K562 (cell line): ENCODE results near the gene CYP4F11. TPM values are rescaled to one million over a fixed set of nuclear protein-coding genes. Genes with fewer than 3 reads are reported as not detected.

Source experiments
- ATAC-seq: fragments of 200-7000 bp; cut with Tn5 transposase; 3 replicates; pipeline ENCODE4 v1.9.1; 2020; ENCODE audit warnings: moderate library complexity
- BruUV-seq: library from RNA; stranded (reverse); fragments of 400-500 nt; replicated peaks from 2 replicates; lab custom pipeline; 2021; lab: Mats Ljungman, UMichigan
- CTCF ChIA-PET: fragments of 300-600 bp; formaldehyde crosslinking; extraction: SDS; loops from one replicate; lab custom pipeline; 2021; ENCODE audit warnings: low intra/inter-chr PET ratio; lab: Yijun Ruan, JAX
- POLR2A ChIA-PET: fragments of 300-600, 350-650 bp; sonication (Branson Sonifier 250); formaldehyde crosslinking; extraction: SDS; loops from one replicate; lab custom pipeline; 2021; ENCODE audit warnings: antibody characterized with exemption, inconsistent platforms; lab: Yijun Ruan, JAX
- DNase-seq, 4 experiments: peaks; one replicate each; pipeline versions ENCODE4 v3.0.0 to v3.0.0-alpha.2; 2011 to 2018; ENCODE audit warnings: low spot score in 3 of 4, mixed read lengths in 3 of 4; ENCODE audit errors: extremely low read depth in 1 of 4
- FAIRE-seq: peaks from 2 replicates; lab custom pipeline; 2011; peaks lifted over from hg19 to GRCh38; lab: Jason Lieb, UNC
- H2AFZ ChIP-seq: 2 replicates; pipeline ENCODE4 v1.6.0; 2011; ENCODE audit warnings: low read depth, low read length, control low read depth, inconsistent platforms
- H3K27ac ChIP-seq: fragments of 200-600 bp; 3 replicates; pipeline ENCODE4 v1.8.0; 2011; ENCODE audit warnings: low read depth, mild to moderate bottlenecking, control low read depth, inconsistent platforms, low read length, moderate library complexity, mixed read lengths; ENCODE audit errors: extremely low read depth
- H3K27me3 ChIP-seq, 2 experiments: fragments of 300-600 bp in 1 of 2; 2 replicates in 1 of 2; 3 replicates in 1 of 2; pipeline versions ENCODE4 v1.6.0 to v1.8.0; 2011; ENCODE audit warnings: inconsistent platforms in 2 of 2, low read length in 2 of 2, mild to moderate bottlenecking in 1 of 2, mixed read lengths in 1 of 2, moderate library complexity in 1 of 2; ENCODE audit not compliant: control insufficient read depth in 2 of 2, insufficient read depth in 2 of 2
- H3K36me3 ChIP-seq: fragments of 300-600 bp; 3 replicates; pipeline ENCODE4 v1.8.0; 2011; ENCODE audit warnings: mild to moderate bottlenecking, low read length, inconsistent platforms; ENCODE audit not compliant: control insufficient read depth, insufficient read depth
- H3K4me1 ChIP-seq, 2 experiments: fragments of 200-600 bp in 1 of 2; replicated peaks in 1 of 2; 2 replicates in 1 of 2; 3 replicates in 1 of 2; pipeline versions ENCODE4 v1.5.1 to v1.8.0; 2011; ENCODE audit warnings: inconsistent platforms in 2 of 2, low read length in 2 of 2, mild to moderate bottlenecking in 1 of 2, mixed read lengths in 1 of 2, moderate library complexity in 1 of 2; ENCODE audit not compliant: control insufficient read depth in 2 of 2, insufficient read depth in 2 of 2
- H3K4me2 ChIP-seq: 2 replicates; pipeline ENCODE4 v1.6.1; 2011; ENCODE audit warnings: low read length, control low read depth, inconsistent platforms, mixed read lengths; ENCODE audit not compliant: insufficient read depth
- H3K4me3 ChIP-seq: fragments of 200-600 bp; sonication (generic), shearing (Covaris generic); 2 replicates; pipeline ENCODE4 v1.5.1; 2016; ENCODE audit warnings: control low read depth, inconsistent platforms
- H3K79me2 ChIP-seq: fragments of 200-600 bp; 3 replicates; pipeline ENCODE4 v1.8.0; 2011; ENCODE audit warnings: low read length, inconsistent platforms; ENCODE audit not compliant: control insufficient read depth, insufficient read depth
- H3K9ac ChIP-seq, 2 experiments: 2 replicates each; pipeline versions ENCODE4 v1.6.0 to v1.6.1; 2011; ENCODE audit warnings: low read depth in 2 of 2, low read length in 2 of 2, control low read depth in 1 of 2, inconsistent platforms in 1 of 2, mild to moderate bottlenecking in 1 of 2, mixed read lengths in 1 of 2; ENCODE audit not compliant: insufficient read depth in 1 of 2
- H3K9me1 ChIP-seq: one replicate; pipeline ENCODE4 v1.6.0; 2011; ENCODE audit warnings: inconsistent platforms, mild to moderate bottlenecking, low read length, moderate library complexity; ENCODE audit not compliant: control insufficient read depth, insufficient read depth
- H3K9me3 ChIP-seq: replicated peaks from 2 replicates; pipeline ENCODE4 v1.5.1; 2011; ENCODE audit warnings: low read depth, low read length, inconsistent platforms; ENCODE audit not compliant: control insufficient read depth, insufficient read depth
- H4K20me1 ChIP-seq: replicated peaks from 2 replicates; pipeline ENCODE4 v1.6.1; 2011; ENCODE audit warnings: low read length, inconsistent platforms, mixed read lengths; ENCODE audit not compliant: control insufficient read depth, insufficient read depth
- CREB1 ChIP-seq, 2 experiments: sonication (generic) in 1 of 2; formaldehyde crosslinking in 1 of 2; IDR thresholded peaks; 2 replicates each; pipeline versions ENCODE4 v1.6.1 to v1.8.0; 2012 to 2022; ENCODE audit warnings: inconsistent platforms in 1 of 2, mild to moderate bottlenecking in 1 of 2, missing genetic modification reagents in 1 of 2, moderate library complexity in 1 of 2
- CREM ChIP-seq: IDR thresholded peaks from 2 replicates; pipeline ENCODE4 v1.6.1; 2014; ENCODE audit warnings: antibody characterized with exemption, low read depth
- EP400 ChIP-seq: fragments of 450-650 bp; IDR thresholded peaks from 2 replicates; pipeline ENCODE4 v1.6.1; 2017; ENCODE audit warnings: antibody characterized with exemption, mild to moderate bottlenecking, moderate library complexity
- ETS2 ChIP-seq: IDR thresholded peaks from 2 replicates; pipeline ENCODE4 v1.6.1; 2016; ENCODE audit warnings: borderline replicate concordance, missing genetic modification characterization, mild to moderate bottlenecking, moderate library complexity, missing compliant biosample characterization; ENCODE audit not compliant: poor library complexity, severe bottlenecking
- GTF2F1 ChIP-seq: IDR thresholded peaks from 2 replicates; pipeline ENCODE4 v1.6.1; 2011; ENCODE audit warnings: low read depth, low read length, improper control_type of control experiment
- IRF1 ChIP-seq: sonication (generic); formaldehyde crosslinking; IDR thresholded peaks from 2 replicates; pipeline ENCODE4 v1.8.0; 2022; ENCODE audit warnings: missing genetic modification reagents, mild to moderate bottlenecking, borderline replicate concordance
- OTX1 ChIP-seq: fragments of 450-650 bp; formaldehyde crosslinking; IDR thresholded peaks from 2 replicates; pipeline ENCODE4 v1.4.0; 2022; ENCODE audit warnings: mild to moderate bottlenecking
- PHF8 ChIP-seq: fragments of 200-600 bp; sonication (generic); IDR thresholded peaks from 2 replicates; pipeline ENCODE4 v1.6.1; 2012; ENCODE audit warnings: mixed run types, mild to moderate bottlenecking, inconsistent platforms, low read length, moderate library complexity, borderline replicate concordance
- POLR2B ChIP-seq: fragments of 450-650 bp; IDR thresholded peaks from 2 replicates; pipeline ENCODE4 v1.6.1; 2018; ENCODE audit warnings: low read depth; ENCODE audit not compliant: partially characterized antibody
- RAD51 ChIP-seq: fragments of 450-650 bp; IDR thresholded peaks from 2 replicates; pipeline ENCODE4 v1.7.1; 2016; ENCODE audit warnings: low read depth, mild to moderate bottlenecking, borderline replicate concordance
- SP2 ChIP-seq: IDR thresholded peaks from 2 replicates; pipeline ENCODE4 v1.6.1; 2011; ENCODE audit warnings: mild to moderate bottlenecking, low read depth, low read length, moderate library complexity; ENCODE audit not compliant: poor library complexity, severe bottlenecking; ENCODE audit errors: extremely low read depth
- ZFP36 ChIP-seq: fragments of 150-350 bp; IDR thresholded peaks from 2 replicates; pipeline ENCODE4 v1.6.1; 2018; ENCODE audit warnings: low read length, low read depth; ENCODE audit not compliant: partially characterized antibody
- ZNF347 ChIP-seq: fragments of 450-650 bp; formaldehyde crosslinking; IDR thresholded peaks from 2 replicates; pipeline ENCODE4 v1.4.0; 2020; ENCODE audit warnings: low read depth, mild to moderate bottlenecking, moderate library complexity
- ZNF766 ChIP-seq: fragments of 200-800 bp; sonication (Bioruptor generic); conservative IDR thresholded peaks from 2 replicates; pipeline ENCODE4 v1.6.1; 2016; ENCODE audit warnings: missing genetic modification characterization, missing compliant biosample characterization
- WGBS: fragments of 100-300 bp; shearing (Covaris generic); methylation state at CpG from one replicate; pipeline ENCODE4 v1.1.6; 2016; ENCODE audit warnings: low coverage, mixed read lengths; ENCODE audit not compliant: insufficient coverage; ENCODE audit errors: missing lambda C conversion rate; 5-methylcytosine and 5-hydroxymethylcytosine counted together
- in situ Hi-C: fragments of 300-500 bp; cut with MboI; formaldehyde crosslinking; loops from 4 replicates; pipeline ENCODE4 v1.15.0; 2018; ENCODE audit warnings: inconsistent platforms, mixed read lengths
- intact Hi-C: fragments of 100-400 bp; cut with micrococcal nuclease; formaldehyde crosslinking; loops from 2 replicates; pipeline ENCODE4 v1.14.2; 2022
- polyA plus RNA-seq, 8 experiments: library from polyadenylated mRNA; depleted of rRNA in 4 of 8; stranded (reverse) in 5 of 8; unstranded in 3 of 8; fragments of >200 nt; fragmentation: Nextera tagmentation in 2 of 8; fragmentation: Illumina TruSeq in 1 of 8; extraction: Ambion mirVana in 2 of 8; extraction: Trizol in 1 of 8; gene quantifications; 2 replicates each; pipeline versions ENCODE4 v1.2.1 to v1.2.3, GENCODE V29; 2011 to 2014; ENCODE audit warnings: inconsistent platforms in 1 of 8, missing spikeins in 1 of 8
- total RNA-seq, 7 experiments: library from RNA; depleted of rRNA in 6 of 7; stranded (reverse); fragments of >200 nt in 6 of 7; fragmentation: Illumina TruSeq in 2 of 7; extraction: Trizol in 2 of 7; gene quantifications; 2 replicates each; pipeline versions ENCODE4 v1.2.1 to v1.2.3, GENCODE V29; 2011 to 2021; ENCODE audit warnings: low replicate concordance in 1 of 7
- TF ChIP-seq, protein P1 (sequence below), 2 experiments: fragments of 450-650 bp in 1 of 2; sonication (generic) in 1 of 2; formaldehyde crosslinking in 1 of 2; IDR thresholded peaks in 1 of 2; conservative IDR thresholded peaks in 1 of 2; 2 replicates each; pipeline versions ENCODE4 v1.6.1 to v1.8.1; 2016 to 2023; ENCODE audit warnings: mild to moderate bottlenecking in 2 of 2, moderate library complexity in 2 of 2, inconsistent platforms in 1 of 2, missing genetic modification reagents in 1 of 2
- TF ChIP-seq, protein P2 (sequence below), 3 experiments: fragments of 200-800 bp in 1 of 3; fragments of 250-450 bp in 1 of 3; fragments of 450-650 bp in 1 of 3; sonication (Bioruptor Pico) in 1 of 3; sonication (Bioruptor generic) in 1 of 3; formaldehyde crosslinking in 1 of 3; IDR thresholded peaks; 2 replicates each; pipeline versions ENCODE4 v1.6.1 to v1.8.0; 2016 to 2022; ENCODE audit warnings: mild to moderate bottlenecking in 2 of 3, missing genetic modification characterization in 2 of 3, missing compliant biosample characterization in 1 of 3, moderate library complexity in 1 of 3

Gene CYP4F11
- total and polyA plus RNA-seq, 9 of the 15 experiments (the other 6 are each of a cell fraction or from before 2014, with no cell fraction given): 0.03 TPM; not detected in 8

DNA sequence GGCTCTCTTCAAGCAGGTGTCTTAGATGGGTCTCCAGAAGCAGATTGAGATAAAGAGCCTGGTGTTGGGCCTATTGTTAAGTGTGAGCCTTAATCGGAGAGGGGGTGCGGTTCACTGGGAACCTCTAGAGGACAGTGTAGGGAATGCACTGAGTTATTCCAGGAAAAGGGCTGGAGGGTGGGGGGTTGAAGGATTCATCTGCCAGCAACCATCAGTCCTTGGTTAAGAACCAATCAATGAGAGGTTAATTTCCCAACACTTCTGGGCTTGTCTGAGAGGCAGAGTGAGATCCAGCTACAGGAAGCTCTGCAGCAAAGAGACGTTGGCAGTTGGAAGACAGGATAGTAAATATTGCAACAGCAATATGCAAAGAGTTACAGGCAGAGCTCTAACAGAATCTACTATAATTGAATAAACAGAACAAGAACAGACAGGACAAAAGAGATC, 65.2 kb downstream of the CYP4F11 start:
- ChIA-PET POLR2A (interaction anchor here (0.9 kb wide), 1 partner anchor 32 kb away, joined by 4 read pairs; no protein-coding TSS in a partner anchor), CTCF (interaction anchor here (0.8 to 1.7 kb wide), 5 partner anchors 57 to 284 kb away, joined by 3 to 18 read pairs (median 4); no protein-coding TSS in a partner anchor)
- Histone ChIP-seq H3K79me2 (no peaks in the 10 kb centered on the region), H3K9me3 (no peaks in the 10 kb centered on the region), H3K9me1 (no peaks in the 10 kb centered on the region), H3K4me3 (no peak overlapping the region), H3K27ac (no peak overlapping the region), H2AFZ (no peak overlapping the region), H4K20me1 (no peaks in the 10 kb centered on the region), H3K27me3 (peaks cover 0 to 6% of the 10 kb centered on the region in 2 experiments; a peak in 2 of 5 replicates), H3K4me1 (peaks cover 8 to 17% of the 10 kb centered on the region in 2 experiments), H3K4me2 (no peak overlapping the region), H3K9ac (no peak overlapping the region), H3K36me3 (no peaks in the 10 kb centered on the region)
- in situ Hi-C loops: no loop called here
- DNase-seq (peak; percentile 75 to 88 (median 79)), FAIRE-seq (peak; percentile 89), ATAC-seq (peak; percentile 97)
- WGBS: 6% methylated on average over 3 of the region's 3 CpGs
- intact Hi-C loops: loop anchor here (1.0 to 10.0 kb wide), 4 partner anchors 24 to 234 kb away; no protein-coding TSS in a partner anchor
- BruUV-seq: no TSS peak
- TF ChIP-seq SP2 (no peak), ZFP36 (no peak), POLR2B (no peak), IRF1 (CRISPR knock-in tag) (no peak), CREM (no peak), GTF2F1 (no peak), CREB1 (IDR thresholded peaks at IDR 0.05) (no peak), CREB1 (CRISPR knock-in tag; IDR thresholded peaks at IDR 0.05) (no peak), ZNF347 (CRISPR knock-in tag) (no peak), RAD51 (no peak), EP400 (no peak), OTX1 (CRISPR knock-in tag) (no peak), PHF8 (no peak), ETS2 (tag) (no peak), ZNF766 (no peak)
- TF ChIP-seq, protein P1, sequence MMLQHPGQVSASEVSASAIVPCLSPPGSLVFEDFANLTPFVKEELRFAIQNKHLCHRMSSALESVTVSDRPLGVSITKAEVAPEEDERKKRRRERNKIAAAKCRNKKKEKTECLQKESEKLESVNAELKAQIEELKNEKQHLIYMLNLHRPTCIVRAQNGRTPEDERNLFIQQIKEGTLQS (IDR thresholded peaks at IDR 0.05): no peak
- TF ChIP-seq, protein P1 (CRISPR knock-in tag; conservative IDR thresholded peaks at IDR 0.05): no peak
- TF ChIP-seq, protein P2, sequence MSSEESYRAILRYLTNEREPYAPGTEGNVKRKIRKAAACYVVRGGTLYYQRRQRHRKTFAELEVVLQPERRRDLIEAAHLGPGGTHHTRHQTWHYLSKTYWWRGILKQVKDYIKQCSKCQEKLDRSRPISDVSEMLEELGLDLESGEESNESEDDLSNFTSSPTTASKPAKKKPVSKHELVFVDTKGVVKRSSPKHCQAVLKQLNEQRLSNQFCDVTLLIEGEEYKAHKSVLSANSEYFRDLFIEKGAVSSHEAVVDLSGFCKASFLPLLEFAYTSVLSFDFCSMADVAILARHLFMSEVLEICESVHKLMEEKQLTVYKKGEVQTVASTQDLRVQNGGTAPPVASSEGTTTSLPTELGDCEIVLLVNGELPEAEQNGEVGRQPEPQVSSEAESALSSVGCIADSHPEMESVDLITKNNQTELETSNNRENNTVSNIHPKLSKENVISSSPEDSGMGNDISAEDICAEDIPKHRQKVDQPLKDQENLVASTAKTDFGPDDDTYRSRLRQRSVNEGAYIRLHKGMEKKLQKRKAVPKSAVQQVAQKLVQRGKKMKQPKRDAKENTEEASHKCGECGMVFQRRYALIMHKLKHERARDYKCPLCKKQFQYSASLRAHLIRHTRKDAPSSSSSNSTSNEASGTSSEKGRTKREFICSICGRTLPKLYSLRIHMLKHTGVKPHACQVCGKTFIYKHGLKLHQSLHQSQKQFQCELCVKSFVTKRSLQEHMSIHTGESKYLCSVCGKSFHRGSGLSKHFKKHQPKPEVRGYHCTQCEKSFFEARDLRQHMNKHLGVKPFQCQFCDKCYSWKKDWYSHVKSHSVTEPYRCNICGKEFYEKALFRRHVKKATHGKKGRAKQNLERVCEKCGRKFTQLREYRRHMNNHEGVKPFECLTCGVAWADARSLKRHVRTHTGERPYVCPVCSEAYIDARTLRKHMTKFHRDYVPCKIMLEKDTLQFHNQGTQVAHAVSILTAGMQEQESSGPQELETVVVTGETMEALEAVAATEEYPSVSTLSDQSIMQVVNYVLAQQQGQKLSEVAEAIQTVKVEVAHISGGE (CRISPR knock-in tag; IDR thresholded peaks at IDR 0.05): no peak
